Upper lobe of right lung (tissue), 1 donor: ENCODE results near the gene PLN. TPM values are rescaled to one million over a fixed set of nuclear protein-coding genes. Genes with fewer than 3 reads are reported as not detected.

Experiments
- ATAC-seq: fragments of 200-7000 bp; cut with Tn5 transposase; one replicate; pipeline ENCODE4 v1.9.1; 2020; ENCODE audit warnings: mild to moderate bottlenecking, moderate library complexity
- DNase-seq: peaks from one replicate; pipeline ENCODE4 v3.0.0-alpha.2; 2020
- H3K27ac ChIP-seq: fragments of 200-600 bp; one replicate; pipeline ENCODE4 v1.8.0; 2022
- H3K27me3 ChIP-seq: fragments of 200-600 bp; one replicate; pipeline ENCODE4 v1.8.0; 2022; ENCODE audit warnings: mild to moderate bottlenecking
- H3K36me3 ChIP-seq: fragments of 200-600 bp; one replicate; pipeline ENCODE4 v1.8.0; 2022
- H3K4me1 ChIP-seq: fragments of 200-600 bp; one replicate; pipeline ENCODE4 v1.8.0; 2022
- H3K4me3 ChIP-seq: fragments of 200-600 bp; one replicate; pipeline ENCODE4 v1.8.0; 2022; ENCODE audit warnings: mild to moderate bottlenecking
- H3K9me3 ChIP-seq: fragments of 200-600 bp; one replicate; pipeline ENCODE4 v1.8.0; 2022
- intact Hi-C: fragments of 100-400 bp; cut with DNase I; formaldehyde crosslinking; loops from one replicate; pipeline ENCODE4 v1.11.0; 2022
- total RNA-seq: library from RNA; stranded (reverse); fragmentation: NEBNext Ultra II Directional; extraction: Animal tissue kit (Norgen Biotek cat#: 25700); gene quantifications from one replicate; pipeline ENCODE4 v1.2.1, GENCODE V29; 2021
- TF ChIP-seq, protein P1 (sequence below): fragments of 200-600 bp; IDR thresholded peaks from one replicate; pipeline ENCODE4 v1.8.0; 2022; ENCODE audit warnings: antibody characterized with exemption
- donor health status: DM: no; HTN: yes; CAD: no; lungs with severe emphysema.

PLN gene
- total RNA-seq, 1 donor from 2014 or later = 5.8 TPM

DNA sequence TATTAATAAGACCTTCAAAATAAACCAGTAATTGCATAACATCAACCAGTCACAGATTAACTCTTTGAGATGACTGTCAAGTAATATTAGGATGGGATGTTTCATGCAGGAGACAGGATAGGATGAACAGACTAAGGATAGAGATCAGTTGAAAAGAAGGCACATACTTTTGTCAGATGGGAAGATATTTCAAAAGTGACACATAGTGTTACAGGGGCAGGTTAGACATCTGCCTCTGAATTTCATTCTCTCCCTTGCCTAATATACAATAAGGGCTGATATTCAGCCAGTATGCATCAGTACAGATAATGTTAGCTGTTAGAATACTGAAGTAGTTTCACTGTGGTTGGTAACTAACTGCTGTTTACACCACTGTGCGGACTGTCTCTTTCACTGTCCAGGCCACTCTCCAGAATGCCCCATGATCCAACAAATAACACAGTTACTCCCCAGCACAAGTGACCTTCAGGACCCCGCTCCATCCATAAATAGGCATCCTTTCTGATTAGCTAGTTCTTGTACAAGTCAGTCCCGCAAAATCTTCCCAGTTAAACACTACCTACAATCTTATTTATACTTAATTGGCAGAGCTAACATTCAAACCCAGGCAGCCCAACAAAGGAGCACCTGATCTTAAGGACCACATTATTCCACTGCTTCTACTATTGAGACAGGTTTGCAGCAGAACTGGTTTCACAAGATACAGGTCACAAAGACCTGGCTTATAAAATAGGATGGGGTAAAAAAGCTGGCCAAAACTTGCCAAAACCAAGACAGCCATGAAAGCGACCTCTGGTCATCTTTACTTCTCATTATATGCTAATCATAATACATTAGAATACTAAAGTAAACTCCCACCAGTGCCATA lies 21.9 kb upstream of the PLN start:
- no peak for ATAC-seq
- Histone ChIP-seq H3K27ac (no peak overlapping the region), H3K36me3 (no peaks in the 10 kb centered on the region), H3K27me3 (no peaks in the 10 kb centered on the region), H3K9me3 (no peaks in the 10 kb centered on the region), H3K4me3 (no peak overlapping the region), H3K4me1 (no peaks in the 10 kb centered on the region)
- TF ChIP-seq, protein P1, sequence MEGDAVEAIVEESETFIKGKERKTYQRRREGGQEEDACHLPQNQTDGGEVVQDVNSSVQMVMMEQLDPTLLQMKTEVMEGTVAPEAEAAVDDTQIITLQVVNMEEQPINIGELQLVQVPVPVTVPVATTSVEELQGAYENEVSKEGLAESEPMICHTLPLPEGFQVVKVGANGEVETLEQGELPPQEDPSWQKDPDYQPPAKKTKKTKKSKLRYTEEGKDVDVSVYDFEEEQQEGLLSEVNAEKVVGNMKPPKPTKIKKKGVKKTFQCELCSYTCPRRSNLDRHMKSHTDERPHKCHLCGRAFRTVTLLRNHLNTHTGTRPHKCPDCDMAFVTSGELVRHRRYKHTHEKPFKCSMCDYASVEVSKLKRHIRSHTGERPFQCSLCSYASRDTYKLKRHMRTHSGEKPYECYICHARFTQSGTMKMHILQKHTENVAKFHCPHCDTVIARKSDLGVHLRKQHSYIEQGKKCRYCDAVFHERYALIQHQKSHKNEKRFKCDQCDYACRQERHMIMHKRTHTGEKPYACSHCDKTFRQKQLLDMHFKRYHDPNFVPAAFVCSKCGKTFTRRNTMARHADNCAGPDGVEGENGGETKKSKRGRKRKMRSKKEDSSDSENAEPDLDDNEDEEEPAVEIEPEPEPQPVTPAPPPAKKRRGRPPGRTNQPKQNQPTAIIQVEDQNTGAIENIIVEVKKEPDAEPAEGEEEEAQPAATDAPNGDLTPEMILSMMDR = no peak
- DNase-seq = no peak
- intact Hi-C loops = no loop called here

DNA sequence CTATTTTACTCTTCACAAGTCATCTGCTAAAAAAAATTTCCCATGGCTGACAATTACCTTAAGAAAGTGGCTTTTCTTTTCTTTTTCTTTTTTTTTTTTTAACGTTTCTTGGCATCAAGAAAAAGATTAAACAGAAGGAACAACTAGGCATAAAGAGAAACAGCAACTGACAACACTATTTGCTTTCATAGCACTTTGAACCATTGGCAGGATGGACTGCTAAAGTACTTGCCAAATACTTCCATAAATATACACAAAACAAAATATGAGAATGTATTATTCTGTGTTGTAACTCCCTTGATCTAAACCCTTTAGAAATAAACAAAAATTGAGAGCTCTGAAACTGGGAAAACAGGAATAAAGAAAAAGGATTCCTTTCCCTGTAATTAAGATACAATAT lies 20.0 kb upstream of the PLN start:
- Histone ChIP-seq H3K4me1 (no peaks in the 10 kb centered on the region), H3K27me3 (no peaks in the 10 kb centered on the region), H3K4me3 (no peak overlapping the region), H3K36me3 (no peaks in the 10 kb centered on the region), H3K9me3 (no peaks in the 10 kb centered on the region), H3K27ac (no peak overlapping the region)
- no peak for ATAC-seq
- no peak for DNase-seq
- TF ChIP-seq, protein P1 = no peak
- intact Hi-C loops = no loop called here

DNA sequence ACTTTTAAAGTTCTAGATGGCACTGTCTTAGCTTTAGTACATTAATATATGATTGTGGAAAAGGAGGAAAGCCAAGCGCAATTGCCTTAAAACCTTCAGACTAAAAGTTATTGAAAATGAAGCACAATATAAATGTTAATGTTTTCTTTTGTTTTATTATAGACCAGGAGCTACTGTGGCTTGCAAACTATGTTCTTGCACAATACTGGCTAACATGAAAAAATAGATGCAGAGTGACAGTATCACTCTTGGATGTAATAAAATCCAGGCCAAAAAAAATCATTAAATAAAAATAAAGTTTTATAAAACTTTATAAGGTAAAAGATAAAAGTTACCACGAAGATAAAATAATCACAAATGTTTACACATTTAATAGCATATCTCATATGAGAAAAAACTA lies 18.3 kb upstream of the PLN start:
- H3K36me3 ChIP-seq = no peaks in the 10 kb centered on the region
- H3K9me3 ChIP-seq = no peaks in the 10 kb centered on the region
- H3K4me1 ChIP-seq = no peaks in the 10 kb centered on the region
- no peak overlapping the region for H3K4me3 ChIP-seq
- intact Hi-C loops = no loop called here
- H3K27me3 ChIP-seq = no peaks in the 10 kb centered on the region
- DNase-seq (no peak), ATAC-seq (no peak)
- H3K27ac ChIP-seq = no peak overlapping the region
- TF ChIP-seq, protein P1 = no peak

DNA sequence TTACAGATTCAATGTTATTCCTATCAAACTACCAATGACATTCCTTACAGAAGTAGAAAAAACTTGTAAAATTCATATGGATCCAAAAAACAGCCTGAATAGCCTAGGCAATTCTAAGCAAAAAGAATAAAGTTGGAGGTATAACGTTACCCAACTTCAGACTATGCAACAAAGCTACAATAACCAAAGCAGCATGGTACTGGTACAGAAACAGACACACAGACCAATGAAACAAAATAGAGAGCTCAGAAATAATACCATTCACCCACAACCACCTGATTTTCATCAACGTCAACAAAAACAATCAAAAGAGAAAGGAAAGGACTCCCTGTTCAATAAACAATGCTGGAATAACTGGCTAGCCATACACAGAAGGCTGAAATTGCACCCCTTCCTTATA lies 17.2 kb upstream of the PLN start:
- H3K9me3 ChIP-seq = no peaks in the 10 kb centered on the region
- no peaks in the 10 kb centered on the region for H3K36me3 ChIP-seq
- intact Hi-C loops = no loop called here
- TF ChIP-seq, protein P1 = no peak
- H3K27ac ChIP-seq = no peak overlapping the region
- H3K27me3 ChIP-seq = no peaks in the 10 kb centered on the region
- no peak for ATAC-seq
- DNase-seq = no peak
- H3K4me3 ChIP-seq = no peak overlapping the region
- no peaks in the 10 kb centered on the region for H3K4me1 ChIP-seq

DNA sequence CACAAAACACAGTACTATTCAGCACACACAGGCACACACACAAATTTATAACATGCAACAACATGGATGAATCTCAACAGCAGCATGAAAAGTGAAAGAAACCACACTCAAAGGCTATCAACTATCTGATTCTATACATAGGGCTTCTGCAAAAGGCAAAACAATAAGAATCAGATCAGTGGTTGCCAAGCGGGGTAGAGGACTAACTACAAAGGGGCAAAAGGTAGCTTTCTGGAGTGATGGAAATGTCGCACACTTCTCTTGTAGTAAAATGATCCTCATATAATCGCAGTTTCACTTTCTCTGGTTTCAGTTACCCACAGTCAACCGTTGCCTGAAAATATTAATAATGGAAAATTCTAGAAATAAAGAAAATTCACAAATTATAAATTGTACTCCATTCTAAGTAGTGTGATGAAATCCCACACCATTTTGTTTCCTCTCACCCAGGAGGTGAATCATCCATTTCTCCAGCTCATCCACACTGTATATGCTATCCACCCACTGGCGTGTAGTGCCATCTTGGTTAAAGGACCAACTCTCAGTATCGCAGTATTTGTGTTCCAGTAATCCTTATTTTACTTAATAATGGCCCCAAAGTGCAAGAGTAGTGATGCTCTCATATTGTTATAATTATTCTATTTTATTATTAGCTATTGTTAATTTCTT lies 12.8 kb upstream of the PLN start:
- no peaks in the 10 kb centered on the region for H3K4me1 ChIP-seq

More for the DNA sequence above, 12.8 kb upstream of the PLN start:
- DNase-seq (no peak), ATAC-seq (no peak)
- H3K4me3 ChIP-seq = no peak overlapping the region
- intact Hi-C loops = no loop called here
- TF ChIP-seq, protein P1 = no peak
- H3K27me3 ChIP-seq = no peaks in the 10 kb centered on the region
- no peak overlapping the region for H3K27ac ChIP-seq
- H3K9me3 ChIP-seq = no peaks in the 10 kb centered on the region
- no peaks in the 10 kb centered on the region for H3K36me3 ChIP-seq
